ENCODE data around the gene SKI. TPM values are rescaled to one million over a fixed set of nuclear protein-coding genes. Genes with fewer than 3 reads are reported as not detected.

SKI gene
- total RNA-seq, 2 donors from 2014 or later = 46.2 to 114 TPM

DNA sequence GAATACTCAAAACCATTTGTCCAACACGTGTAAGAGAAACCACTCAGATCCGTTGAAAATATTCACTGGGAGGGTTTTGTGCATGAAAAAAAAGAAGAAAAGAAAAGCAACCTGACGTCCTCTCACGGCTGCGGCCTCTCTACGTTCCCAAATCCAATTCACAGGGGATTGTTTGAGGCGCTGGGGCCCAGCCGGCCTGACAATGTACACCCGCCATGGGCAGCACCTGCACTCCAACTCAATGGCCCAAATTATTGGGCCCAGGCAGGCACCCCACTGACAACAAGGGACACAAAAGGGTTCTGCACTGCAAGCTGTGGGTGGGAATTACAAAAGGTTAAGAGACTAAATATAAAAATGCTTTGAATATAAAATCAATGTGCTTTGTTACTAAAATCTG lies 121.7 kb downstream of the SKI start:
- intact Hi-C loops (cut with DNase I) = no loop called here
- Histone ChIP-seq H3K36me3 (no peaks in the 10 kb centered on the region), H3K4me1 (replicated peaks) (peaks cover 6% of the 10 kb centered on the region), H3K9me3 (no peaks in the 10 kb centered on the region), H3K27ac (no peak overlapping the region), H3K4me3 (no peak overlapping the region), H3K27me3 (replicated peaks; ENCODE audit: insufficient read depth) (no peaks in the 10 kb centered on the region)
- TF ChIP-seq POLR2A (IDR thresholded peaks at IDR 0.05) = no peak
- no peak for TF ChIP-seq POLR2AphosphoS5 (IDR thresholded peaks at IDR 0.05)
- TF ChIP-seq, protein P1, sequence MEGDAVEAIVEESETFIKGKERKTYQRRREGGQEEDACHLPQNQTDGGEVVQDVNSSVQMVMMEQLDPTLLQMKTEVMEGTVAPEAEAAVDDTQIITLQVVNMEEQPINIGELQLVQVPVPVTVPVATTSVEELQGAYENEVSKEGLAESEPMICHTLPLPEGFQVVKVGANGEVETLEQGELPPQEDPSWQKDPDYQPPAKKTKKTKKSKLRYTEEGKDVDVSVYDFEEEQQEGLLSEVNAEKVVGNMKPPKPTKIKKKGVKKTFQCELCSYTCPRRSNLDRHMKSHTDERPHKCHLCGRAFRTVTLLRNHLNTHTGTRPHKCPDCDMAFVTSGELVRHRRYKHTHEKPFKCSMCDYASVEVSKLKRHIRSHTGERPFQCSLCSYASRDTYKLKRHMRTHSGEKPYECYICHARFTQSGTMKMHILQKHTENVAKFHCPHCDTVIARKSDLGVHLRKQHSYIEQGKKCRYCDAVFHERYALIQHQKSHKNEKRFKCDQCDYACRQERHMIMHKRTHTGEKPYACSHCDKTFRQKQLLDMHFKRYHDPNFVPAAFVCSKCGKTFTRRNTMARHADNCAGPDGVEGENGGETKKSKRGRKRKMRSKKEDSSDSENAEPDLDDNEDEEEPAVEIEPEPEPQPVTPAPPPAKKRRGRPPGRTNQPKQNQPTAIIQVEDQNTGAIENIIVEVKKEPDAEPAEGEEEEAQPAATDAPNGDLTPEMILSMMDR (IDR thresholded peaks at IDR 0.05) = no peak
- no peak for DNase-seq (ENCODE audit: low spot score)
- WGBS = 83% methylated on average over 9 of the region's 9 CpGs

DNA sequence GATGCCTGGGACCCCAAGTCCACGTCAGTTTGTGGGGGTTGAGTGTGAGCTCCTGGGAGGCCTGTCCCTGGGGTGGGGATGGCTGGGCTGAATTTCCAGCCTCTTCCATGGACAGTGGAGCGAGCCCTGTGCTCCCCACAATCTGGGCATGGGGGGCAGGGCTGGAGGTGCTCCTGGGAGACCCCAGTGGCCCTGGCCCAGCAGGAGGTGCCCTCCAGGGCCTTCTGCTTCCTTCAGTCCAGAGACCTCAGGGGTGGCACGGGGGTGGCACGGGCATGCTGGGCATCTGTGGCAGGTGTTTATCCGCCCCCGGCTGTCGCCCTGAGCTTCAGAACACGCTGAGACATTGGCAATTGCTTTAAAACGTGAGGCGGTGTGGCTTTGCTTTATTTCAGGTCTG lies 122.4 kb downstream of the SKI start:
- TF ChIP-seq POLR2AphosphoS5 (IDR thresholded peaks at IDR 0.05) (no peak), POLR2A (IDR thresholded peaks at IDR 0.05) (no peak)
- TF ChIP-seq, protein P1 (IDR thresholded peaks at IDR 0.05) = no peak
- DNase-seq (ENCODE audit: low spot score) = no peak
- WGBS = 78% methylated on average over 10 of the region's 10 CpGs

DNA sequence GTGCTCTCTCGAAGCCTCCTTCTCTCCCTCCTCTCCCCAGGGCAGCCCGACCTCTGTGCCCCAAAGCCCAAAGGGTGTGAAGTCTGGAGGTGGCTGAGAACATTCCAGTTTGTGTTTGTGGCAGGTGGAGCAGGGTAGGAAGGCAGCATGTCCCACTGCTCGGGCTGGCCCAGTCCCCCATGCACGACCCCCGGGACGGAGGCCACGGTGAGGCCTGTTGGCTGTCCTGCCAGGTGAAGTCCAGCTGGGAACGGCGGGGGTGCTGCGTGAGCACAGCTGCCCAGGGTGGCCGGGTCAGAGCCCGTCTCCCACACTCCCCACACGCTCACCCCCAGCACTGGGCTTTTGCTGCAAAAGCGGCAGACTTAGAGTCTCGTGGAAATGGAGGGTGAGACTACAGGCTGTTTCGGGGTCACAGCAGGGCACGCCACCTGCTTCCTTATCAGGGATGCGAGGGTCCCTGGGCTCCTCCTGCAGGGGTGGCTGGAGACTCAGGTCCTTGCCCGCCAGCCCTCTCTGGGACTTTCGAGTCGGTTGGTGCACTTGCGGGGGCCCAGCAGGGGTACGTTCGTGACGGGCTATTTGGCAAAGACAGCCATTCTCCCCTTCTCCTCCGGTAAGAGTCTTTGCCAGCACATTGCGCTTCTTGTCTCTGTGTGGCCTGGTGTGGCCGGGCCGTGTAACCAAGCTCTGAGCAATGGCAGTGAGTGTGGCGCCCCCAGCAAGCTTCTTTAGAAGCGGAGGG lies 123.0 kb downstream of the SKI start:
- no peak for DNase-seq (ENCODE audit: low spot score)
- 86% methylated on average over 29 of the region's 31 CpGs for WGBS
- H3K4me3 ChIP-seq = no peak overlapping the region

More for the DNA sequence above, 122.4 kb downstream of the SKI start:
- Histone ChIP-seq H3K27me3 (replicated peaks; ENCODE audit: insufficient read depth) (no peaks in the 10 kb centered on the region), H3K27ac (no peak overlapping the region), H3K4me1 (replicated peaks) (peaks cover 6% of the 10 kb centered on the region), H3K9me3 (no peaks in the 10 kb centered on the region), H3K36me3 (no peaks in the 10 kb centered on the region), H3K4me3 (no peak overlapping the region)
- intact Hi-C loops (cut with DNase I) = no loop called here

DNA sequence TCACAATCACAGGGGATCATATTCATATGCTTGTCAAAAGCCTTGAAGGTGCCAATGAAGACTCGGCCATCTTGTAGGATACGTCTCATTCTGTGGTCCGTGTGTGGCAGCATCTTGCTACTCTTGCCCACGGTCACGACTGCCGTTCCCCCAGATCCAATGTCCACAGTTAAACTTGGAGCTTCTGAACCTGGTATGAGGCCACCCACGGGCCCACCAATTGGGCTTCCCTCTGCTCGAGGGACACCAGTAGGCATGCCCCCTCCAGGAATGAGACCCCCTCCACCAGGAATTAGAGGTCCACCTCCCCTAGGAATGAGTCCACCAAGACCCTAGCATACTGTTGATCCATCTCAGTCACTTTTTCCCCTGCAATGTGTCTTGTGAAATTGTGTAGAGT lies 123.6 kb downstream of the SKI start:
- Histone ChIP-seq H3K9me3 (no peaks in the 10 kb centered on the region), H3K4me1 (replicated peaks) (peaks cover 6% of the 10 kb centered on the region), H3K27me3 (replicated peaks; ENCODE audit: insufficient read depth) (no peaks in the 10 kb centered on the region), H3K36me3 (no peaks in the 10 kb centered on the region), H3K27ac (no peak overlapping the region), H3K4me3 (no peak overlapping the region)
- no peak for DNase-seq (ENCODE audit: low spot score)
- TF ChIP-seq POLR2A (IDR thresholded peaks at IDR 0.05) = no peak
- TF ChIP-seq, protein P1 (IDR thresholded peaks at IDR 0.05) = no peak
- TF ChIP-seq POLR2AphosphoS5 (IDR thresholded peaks at IDR 0.05) = no peak
- WGBS = 97% methylated on average over 8 of the region's 8 CpGs
- intact Hi-C loops (cut with DNase I) = no loop called here

More for the DNA sequence above, 123.0 kb downstream of the SKI start:
- TF ChIP-seq POLR2A (IDR thresholded peaks at IDR 0.05) = no peak
- TF ChIP-seq POLR2AphosphoS5 (IDR thresholded peaks at IDR 0.05) = no peak
- TF ChIP-seq, protein P1 (IDR thresholded peaks at IDR 0.05) = no peak
- Histone ChIP-seq H3K36me3 (no peaks in the 10 kb centered on the region), H3K27ac (no peak overlapping the region), H3K9me3 (no peaks in the 10 kb centered on the region), H3K4me1 (replicated peaks) (peaks cover 6% of the 10 kb centered on the region), H3K27me3 (replicated peaks; ENCODE audit: insufficient read depth) (no peaks in the 10 kb centered on the region)
- intact Hi-C loops (cut with DNase I) = no loop called here

DNA sequence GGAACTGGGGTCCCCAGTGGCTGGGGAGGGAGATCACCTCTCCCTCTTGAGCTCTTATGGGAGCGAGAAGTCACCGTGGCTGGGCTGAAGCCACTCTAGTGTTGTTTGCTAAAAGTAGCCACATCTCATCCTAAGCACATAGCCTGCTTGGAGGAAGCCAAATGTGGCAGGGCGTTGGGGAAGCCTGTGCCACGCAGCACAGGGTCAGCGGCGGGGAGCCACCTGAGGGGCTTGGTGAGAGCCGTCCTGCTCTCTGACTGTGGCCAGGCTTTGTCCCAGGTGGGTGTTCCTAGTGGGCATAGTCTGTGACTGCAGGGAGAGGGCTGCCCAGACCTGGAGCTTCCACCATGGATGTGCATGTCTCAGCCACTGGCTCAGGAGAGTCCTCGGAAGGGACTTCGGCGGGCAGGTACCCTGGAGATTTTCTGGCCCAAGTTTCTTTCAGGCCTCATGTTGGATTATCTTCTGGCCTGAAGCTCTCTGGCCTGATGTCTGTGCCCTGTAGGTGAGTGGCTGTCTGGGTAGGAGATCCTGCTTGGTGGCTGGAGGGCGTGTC lies 124.3 kb downstream of the SKI start:
- intact Hi-C loops (cut with DNase I) = no loop called here
- H3K4me1 ChIP-seq (replicated peaks) = peaks cover 6% of the 10 kb centered on the region
- no peaks in the 10 kb centered on the region for H3K9me3 ChIP-seq
- no peak for DNase-seq (ENCODE audit: low spot score)
- no peaks in the 10 kb centered on the region for H3K36me3 ChIP-seq
- H3K4me3 ChIP-seq = no peak overlapping the region
- H3K27me3 ChIP-seq (replicated peaks; ENCODE audit: insufficient read depth) = no peaks in the 10 kb centered on the region
- 76% methylated on average over 10 of the region's 11 CpGs for WGBS
- H3K27ac ChIP-seq = peak overlapping the region; percentile 57 to 74
- no peak for TF ChIP-seq POLR2AphosphoS5 (IDR thresholded peaks at IDR 0.05)
- TF ChIP-seq, protein P1 (IDR thresholded peaks at IDR 0.05) = peak in 1 of 4 experiments; percentile 4

All from prostate gland (tissue), 2 donors.